ENCODE data around the gene NOX3. TPM values are rescaled to one million over a fixed set of nuclear protein-coding genes. Genes with fewer than 3 reads are reported as not detected.
"Not testable (repeated sequence)": the region's sequence is repeated elsewhere in the genome, so short reads cannot be mapped to it uniquely, and the experiment has no call there.

The NOX3 gene
- polyA plus RNA-seq, 3 donors: 1.2 to 2.7 (median 1.8) TPM

DNA sequence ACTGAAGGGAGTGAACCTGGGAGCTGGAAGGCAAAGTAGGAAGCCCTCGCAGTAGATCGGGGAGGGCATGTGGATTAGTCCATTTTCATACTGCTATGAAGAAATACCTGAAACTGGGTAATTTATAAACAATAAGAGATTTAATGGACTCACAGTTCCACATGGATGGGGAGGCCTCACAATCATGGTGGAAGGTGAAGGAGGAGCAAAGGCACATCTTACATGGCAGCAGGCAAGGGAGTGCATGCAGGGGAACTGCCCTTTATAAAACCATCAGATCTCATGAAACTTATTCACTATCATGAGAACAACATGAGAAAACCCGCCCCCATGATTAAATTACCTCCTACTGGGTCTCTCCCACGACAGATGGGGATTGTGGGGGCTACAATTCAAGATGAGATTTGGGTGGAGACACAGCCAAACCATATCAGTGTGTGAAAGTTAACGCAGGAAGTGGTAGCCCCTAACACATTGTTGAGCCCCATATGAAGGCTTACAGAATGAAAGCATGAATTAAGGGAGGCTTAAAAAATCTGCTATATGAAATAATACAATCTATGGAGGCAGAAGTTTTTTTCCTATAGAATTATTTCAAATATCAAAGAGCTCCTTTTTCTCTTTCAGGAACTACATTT is 15.5 kb upstream of the NOX3 start:
- not testable (repeated sequence) for DNase-seq

DNA sequence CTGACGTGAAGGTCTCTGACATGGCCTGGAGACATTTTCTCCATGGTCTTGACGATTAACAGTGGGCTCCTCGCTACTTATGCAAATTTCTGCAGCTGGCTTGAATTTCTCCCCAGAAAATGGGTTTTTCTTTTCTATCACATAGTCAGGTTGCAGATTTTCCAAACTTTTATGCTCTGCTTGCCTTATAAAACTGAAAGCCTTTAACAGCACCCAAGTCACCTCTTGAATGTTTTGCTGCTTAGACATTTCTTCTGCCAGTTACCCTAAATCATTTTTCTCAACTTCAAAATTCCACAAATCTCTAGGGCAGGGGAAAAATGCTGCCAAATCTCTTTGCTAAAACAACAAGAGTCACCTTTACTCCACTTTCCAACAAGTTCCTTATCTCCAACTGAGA is 12.9 kb upstream of the NOX3 start:
- not testable (repeated sequence) for DNase-seq

- DNase-seq: no peak
These were observed 10.9 kb upstream of the NOX3 start for GRCh38 chr6:155466539-155466938.

GRCh38 chr6:155461556-155461955 is 5.9 kb upstream of the NOX3 start:
- no peak for DNase-seq

DNA sequence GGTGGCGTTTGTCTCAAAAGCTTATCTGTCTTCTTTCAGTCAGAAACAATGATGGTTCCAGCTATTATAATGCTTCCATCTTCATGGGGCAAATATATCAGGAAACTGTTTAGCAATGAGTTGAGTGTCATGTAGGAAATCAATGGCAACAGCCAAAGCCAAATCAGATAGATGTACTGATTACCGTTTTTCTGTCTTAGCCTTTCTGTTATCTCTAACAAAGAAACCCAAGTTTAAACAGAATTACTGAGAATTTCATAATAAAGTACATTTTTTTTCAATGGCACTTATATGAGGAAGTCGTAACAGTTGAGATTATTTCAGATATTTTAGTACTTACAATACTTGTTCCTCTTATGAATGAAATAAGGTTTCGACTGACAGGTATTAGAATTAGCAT is 1.2 kb downstream of the NOX3 start:
- no peak for DNase-seq

GRCh38 chr6:155454008-155454407 is 1.6 kb downstream of the NOX3 start:
- no peak for DNase-seq

DNA sequence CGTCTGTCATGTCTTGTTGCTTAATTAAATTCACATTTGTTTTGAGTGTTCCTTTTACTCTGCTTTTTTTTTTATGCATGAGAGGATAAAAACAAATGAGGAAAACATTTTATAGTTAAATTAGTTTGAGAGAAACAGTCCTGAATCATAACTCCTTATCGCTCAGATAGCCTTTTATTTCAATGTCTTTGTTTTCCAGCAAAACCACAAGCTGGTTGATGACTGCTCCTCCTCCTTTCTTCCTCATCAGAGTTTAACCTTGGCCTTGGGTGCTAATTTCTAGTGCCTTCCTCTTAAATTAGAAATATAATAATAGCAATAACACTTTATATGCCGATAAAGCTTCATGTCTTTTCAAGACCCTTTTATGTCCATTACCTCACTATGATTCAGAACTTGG is 3.1 kb downstream of the NOX3 start:
- DNase-seq: no peak

DNA sequence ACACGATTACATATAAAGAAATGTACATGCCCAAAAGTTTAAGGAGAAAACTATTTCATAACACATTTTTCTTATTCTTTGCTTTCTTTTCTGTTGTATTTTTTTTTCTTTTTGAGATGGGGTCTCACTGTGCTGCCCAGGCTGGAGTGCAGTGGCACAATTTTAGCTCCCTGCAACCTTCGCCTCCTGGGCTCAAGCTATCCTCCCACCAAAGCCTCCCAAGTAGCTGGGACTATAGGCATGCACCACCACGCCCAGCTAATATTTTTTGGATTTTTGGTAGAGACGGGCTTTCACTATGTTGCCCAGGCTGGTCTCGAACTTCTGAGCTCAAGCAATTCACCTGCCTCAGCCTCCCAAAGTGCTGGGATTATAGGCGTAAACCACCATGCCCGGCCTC is 4.1 kb downstream of the NOX3 start:
- DNase-seq: not testable (repeated sequence)

DNA sequence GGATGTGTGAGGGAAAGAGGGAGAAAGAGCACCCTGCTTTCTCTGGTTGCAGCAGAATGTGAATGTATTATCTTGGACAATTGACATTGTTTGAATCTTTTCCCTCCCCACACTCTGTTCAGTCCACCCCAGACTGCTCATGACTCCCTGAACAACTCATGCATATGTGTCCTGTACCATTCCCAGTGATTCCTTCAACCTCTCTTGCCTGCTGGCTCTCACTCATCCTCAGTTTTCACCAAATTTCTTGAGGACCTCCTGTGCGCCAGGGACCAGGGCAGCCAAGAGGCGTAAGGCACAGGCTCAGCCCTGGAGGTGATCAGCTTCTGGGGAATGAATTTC is 5.4 kb downstream of the NOX3 start:
- DNase-seq: no peak

DNA sequence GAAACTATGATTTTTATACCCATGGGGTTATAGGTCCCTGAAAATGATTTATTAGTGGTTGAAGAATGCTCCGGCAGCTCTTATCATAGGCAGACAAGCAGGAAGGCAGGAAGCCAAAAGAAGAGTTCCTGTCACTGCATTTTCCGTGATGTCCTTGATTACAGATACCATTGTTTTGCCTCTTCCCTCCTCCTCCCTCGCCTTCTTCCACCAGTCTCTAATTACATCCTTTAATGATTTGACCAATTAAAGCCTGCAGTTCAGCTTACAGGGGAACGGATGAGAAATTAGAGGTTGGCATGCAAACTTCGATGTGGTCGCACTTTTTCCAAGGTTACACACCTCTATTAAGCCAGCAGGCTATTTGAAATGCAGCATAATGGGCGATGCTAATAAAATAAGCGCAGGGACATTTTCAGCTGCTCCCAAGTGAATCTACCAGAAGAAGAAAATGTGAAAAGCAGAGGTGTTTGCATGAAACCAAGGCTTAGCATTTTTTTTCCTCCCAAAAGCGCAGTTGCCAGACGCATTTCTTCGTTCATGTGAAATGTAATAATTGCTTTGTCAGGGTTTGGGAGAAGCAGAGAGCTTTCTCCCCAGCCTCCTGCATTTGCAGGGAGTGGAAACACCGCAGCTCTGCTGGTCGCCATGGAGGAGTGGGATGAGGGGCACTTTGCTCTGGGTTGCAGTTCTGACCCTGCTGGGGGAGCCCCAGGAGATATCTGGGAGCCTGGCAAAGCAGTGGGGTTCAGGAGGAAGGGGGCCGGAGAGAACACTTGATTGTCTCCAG is 6.0 kb downstream of the NOX3 start:
- DNase-seq: no peak

- no peak for DNase-seq
These were observed 6.8 kb downstream of the NOX3 start for GRCh38 chr6:155448668-155449449.

DNA sequence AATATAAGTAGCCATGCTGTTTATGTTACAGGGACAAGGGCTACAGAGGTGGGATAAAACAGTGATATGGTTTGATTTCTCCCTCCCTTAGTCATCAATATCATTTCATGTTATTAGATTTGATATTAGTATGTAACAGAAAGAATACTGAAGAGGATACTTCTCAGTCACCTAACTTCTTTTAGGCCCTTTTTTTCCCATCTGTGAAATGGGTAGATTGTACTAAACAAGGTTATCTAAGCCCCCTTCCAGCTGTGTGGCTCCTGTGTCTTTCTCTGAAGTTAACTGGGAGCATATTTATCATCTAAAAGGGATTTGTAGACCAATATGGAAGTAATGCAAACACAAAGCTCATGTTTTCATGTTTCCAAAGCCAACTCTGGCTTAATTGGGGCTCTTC is 7.7 kb downstream of the NOX3 start:
- DNase-seq: no peak

DNA sequence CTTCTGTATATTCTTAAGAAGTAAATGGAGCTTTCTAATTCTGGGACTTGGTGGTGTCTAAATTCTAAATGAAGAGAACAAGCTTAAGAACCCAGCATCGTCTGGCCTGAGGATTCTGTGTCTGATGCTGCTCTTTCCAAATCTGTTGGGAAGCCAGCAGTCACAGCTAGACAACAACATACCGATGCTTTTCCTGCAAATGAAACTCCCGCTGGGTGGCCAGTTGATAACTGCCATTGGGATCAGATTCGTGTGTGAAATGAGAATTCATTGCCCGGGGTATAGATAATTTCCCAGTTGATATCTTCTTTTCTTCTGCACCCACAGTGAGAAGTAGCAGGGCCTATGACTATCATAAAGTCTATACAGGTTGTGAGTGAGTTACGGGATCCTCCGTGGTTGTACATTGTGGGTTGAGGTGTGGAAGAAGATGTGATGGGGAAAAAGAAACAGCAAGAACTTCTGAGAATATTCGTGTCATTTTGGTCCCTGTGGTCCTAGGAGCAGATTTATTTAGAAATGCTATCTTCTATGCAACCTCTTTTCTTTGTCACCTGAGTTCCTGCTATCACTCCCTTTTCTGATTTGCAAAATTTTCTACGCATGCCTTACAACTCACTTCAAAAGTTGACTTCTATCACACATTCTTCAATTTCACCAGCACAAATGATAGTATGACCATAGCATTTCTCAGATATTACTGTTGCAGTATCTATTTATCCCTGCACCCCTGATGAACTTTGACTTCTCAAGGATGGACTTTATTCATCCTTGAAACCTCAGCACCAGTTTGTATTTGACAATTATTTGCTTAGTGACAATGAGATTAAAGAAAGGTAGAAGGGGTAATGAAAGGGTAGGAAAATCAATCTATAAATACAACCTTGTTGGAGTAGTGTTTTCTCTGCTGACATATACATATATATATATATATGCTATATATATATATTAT is 10.4 kb downstream of the NOX3 start:
- no peak for DNase-seq

GRCh38 chr6:155444120-155444917 is 11.3 kb downstream of the NOX3 start:
- DNase-seq: no peak

DNA sequence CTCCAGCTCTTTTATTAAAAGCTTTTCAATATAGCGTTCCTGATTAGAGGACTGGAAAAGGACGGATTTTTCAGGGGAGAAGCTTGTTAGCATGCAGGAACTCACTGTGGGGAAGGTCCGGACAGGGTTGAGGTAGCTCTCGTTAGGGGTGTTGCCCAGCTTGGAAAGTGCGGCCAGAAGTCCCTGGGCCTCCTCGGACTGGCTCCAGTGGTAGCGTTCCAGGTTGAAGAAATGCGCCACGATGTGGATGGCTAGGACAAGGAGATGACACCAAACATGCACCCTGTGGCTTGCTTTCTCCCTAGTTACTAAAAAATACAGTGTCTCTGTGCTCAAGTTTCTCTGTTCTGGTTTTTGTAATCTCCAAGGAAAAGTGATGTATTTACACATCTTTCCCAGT is 12.5 kb downstream of the NOX3 start:
- no peak for DNase-seq

DNA sequence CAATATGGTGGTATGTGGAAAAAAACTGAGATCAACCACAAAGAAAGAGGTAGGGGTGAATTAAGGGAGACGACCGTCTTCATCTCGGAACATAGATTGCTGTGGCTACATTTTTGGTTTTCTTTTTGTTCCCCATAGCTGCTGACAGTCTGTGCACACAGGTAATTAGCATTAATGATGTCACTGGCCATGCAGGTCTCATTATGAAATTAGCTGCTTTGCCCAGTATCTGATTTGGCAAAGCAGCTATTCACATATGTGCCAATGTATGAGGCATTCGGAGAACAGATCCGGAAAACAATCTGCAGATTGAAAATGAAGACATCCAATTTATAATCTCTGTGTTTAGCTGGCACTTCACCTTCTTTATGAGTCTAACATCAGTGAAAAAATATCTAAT is 13.1 kb downstream of the NOX3 start:
- DNase-seq: no peak

- no peak for DNase-seq
These were observed 14.6 kb downstream of the NOX3 start for GRCh38 chr6:155441112-155441465.

- no peak for DNase-seq
These were observed 15.1 kb downstream of the NOX3 start for GRCh38 chr6:155440398-155441111.

GRCh38 chr6:155439376-155439775 is 16.3 kb downstream of the NOX3 start:
- no peak for DNase-seq

DNA sequence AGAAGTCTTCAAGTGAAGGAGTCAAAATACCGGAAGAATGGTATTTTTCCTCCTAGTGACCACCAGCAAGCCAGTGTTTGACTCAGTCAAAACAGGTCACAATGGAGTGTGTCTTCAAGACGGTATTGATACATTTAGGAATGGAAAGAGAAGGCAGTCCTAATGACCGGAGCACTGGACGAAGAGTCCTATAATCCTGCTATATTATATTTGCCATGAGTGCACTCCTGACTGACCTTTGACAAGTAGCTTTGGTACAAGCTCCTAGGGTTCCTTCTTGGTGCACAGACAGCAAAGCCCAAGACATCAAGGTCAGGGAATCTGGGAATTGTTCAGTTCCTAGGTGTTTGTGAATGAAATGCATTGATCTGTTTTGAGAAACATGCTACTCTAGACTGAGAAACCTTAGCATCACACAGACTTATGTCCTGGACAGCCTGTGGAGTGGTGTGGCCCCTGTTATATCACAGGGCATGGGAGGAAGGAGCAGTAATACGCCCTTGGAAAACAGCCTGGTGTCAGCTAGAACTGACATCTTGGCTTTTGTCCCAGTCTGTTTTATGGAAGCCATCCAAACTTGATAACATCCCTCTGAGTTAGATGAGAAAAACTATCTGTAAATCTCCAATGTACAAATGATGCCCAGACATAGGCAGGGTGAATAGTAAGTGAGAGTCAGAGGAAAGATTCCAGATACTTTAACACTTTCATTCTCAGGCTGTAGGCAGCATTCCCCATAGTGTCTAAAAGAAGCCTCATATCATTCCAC is 18.5 kb downstream of the NOX3 start:
- no peak for DNase-seq
